NK-92 (cell line): ENCODE results near the gene PCSK6.

Experiments
- DNase-seq: peaks from one replicate; lab custom pipeline; 2025; ENCODE audit not compliant: unreplicated experiment; lab: John Stamatoyannopoulos, UW

Gene PCSK6

DNA sequence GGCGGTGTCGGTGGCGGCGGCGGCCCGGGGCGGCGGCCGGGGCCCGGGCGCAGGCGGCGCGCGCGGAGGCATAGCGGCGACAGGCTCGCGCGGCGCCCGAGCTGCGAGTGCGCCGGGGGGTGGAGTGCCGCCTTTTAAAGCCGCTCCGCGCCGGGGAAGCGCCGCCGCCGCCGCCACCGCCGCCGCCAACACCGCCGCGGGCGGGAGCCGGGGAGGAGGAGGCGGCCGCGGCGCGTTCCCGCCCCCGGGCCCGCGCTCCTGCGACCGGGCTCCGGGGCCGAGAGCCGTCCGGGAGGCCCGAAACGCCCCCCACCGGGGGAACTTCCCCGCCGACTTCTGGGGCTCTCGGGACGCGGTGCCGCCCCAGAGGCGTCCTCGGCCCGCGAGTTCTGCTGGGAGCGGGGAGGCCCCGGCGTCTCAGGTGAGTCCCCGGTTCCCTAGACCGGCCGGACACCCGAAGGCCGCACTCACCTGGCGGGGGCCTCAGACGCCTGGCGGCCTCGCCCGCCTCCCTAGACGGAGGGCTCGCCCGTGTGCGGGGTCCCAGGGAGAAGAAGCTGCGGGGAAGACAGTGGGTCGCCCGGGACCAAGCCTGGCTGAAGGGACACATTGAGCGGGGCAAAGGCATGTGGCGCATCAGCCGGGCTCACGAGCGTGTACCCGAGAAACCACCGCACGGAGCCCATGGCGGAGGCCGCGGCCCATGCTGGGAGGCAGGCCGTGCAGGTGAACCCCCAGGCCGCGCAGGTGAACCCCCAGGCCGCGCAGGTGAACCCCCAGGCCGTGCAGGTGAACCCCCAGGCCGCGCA is at the start of gene PCSK6:
PCSK6 (minus strand) TSS at position 109 of the 809 bp plus-strand sequence; CDS start at position 72, 37 bp downstream.
- no peak for DNase-seq

DNA sequence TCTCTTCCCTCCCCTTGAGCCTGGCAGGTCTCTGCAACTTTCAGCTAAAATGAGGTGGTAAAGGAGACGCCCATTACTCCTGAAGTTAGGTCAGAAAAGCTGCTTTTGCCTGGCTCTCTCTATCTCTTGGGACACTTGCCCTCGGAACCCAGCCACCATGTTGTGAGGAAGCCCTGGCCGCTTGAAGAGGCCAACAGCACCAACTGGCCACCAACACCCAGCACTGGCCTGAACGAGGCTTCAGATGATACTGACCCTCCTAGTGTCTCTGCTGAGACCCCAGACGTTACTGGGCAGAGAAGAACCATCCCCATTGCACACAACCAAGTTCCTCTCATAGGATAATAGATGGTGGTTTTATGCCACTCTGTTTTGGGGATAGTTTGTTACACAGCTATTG is 49.5 kb upstream of the PCSK6 start:
- DNase-seq: no peak

- no peak for DNase-seq
Observed at GRCh38 chr15:101538177-101538576, 48.7 kb upstream of the PCSK6 start.

GRCh38 chr15:101537483-101538080 is 48.1 kb upstream of the PCSK6 start:
- DNase-seq: no peak

GRCh38 chr15:101536875-101537405 is 47.4 kb upstream of the PCSK6 start:
- DNase-seq: no peak

GRCh38 chr15:101536166-101536874 is 46.8 kb upstream of the PCSK6 start:
- no peak for DNase-seq

- no peak for DNase-seq
Observed at GRCh38 chr15:101535170-101535902, 45.8 kb upstream of the PCSK6 start.

DNA sequence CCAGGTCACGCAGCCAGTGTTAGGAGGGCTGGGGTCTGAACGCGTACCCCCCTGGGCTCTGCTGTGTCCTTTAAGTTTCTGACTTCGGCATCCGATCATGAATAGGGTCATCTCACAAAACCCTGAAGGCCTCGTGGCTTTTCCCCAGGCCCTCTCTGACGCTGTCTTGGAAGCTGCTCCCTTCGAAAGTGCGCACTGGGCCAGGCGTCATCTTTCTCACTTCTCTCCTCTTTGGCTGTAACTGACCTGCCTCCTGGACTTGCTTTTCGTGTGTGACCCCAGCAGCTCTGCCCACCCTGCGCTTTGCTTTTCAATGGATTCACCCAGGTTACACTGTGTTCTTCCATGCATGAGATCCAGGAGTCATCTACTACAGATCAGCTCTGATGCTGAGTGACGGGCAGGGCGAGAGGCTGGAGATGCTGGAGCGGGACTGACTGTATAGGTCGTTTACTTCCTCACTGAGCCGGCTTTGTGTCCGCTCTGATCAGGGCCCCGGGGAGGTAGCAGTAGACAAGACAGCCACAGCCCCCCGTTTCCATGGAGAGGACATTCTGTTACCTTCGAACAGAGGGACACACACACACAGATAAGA is 45.0 kb upstream of the PCSK6 start:
- no peak for DNase-seq

- DNase-seq: no peak
Observed at GRCh38 chr15:101533371-101534140, 44.0 kb upstream of the PCSK6 start.

DNA sequence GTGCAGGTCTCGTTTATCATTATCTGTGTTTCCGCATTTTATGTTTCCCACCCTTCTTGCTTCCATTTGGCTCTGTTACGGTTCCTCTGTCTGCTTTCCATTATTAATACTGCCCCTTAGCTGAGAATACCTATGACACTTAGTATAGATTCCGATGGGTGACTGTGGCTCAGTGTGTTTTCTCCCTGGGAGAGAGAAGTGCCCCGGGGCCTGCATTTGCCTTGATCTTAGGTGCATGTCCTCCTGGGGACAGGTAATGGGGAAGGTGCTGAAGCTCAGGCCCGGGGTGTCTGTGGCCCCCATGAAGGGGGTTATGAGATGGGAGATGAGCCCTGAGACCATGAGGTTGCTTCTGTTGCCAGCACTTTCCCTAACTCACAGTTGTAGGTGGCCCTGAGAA is 43.4 kb upstream of the PCSK6 start:
- DNase-seq: no peak

GRCh38 chr15:101531170-101531569 is 41.7 kb upstream of the PCSK6 start:
- DNase-seq: no peak

- DNase-seq: no peak
Observed at GRCh38 chr15:101530224-101530958, 40.9 kb upstream of the PCSK6 start.

GRCh38 chr15:101528917-101529299 is 39.4 kb upstream of the PCSK6 start:
- no peak for DNase-seq

- no peak for DNase-seq
Observed at GRCh38 chr15:101528108-101528916, 38.8 kb upstream of the PCSK6 start.

- DNase-seq: no peak
Observed at GRCh38 chr15:101526890-101527289, 37.4 kb upstream of the PCSK6 start.

DNA sequence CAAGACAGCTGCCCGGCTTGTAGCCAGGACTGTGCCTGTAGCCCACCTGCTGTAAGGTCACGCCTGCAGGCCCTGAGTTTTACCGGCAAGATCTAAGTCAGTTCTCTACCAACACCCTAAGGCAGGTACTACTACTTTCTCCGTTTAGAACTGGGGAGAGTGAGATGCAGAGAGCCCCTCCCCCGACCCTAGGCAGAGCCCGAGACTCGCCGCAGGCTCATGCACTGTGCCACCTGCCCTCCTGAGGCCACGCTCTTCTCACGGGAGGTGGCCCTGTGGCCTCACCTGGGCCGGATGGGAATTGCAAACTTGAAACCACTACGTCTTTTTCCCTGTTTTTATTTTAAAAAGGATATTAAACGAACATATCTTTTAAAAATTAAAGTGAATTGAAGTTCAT is 36.9 kb upstream of the PCSK6 start:
- no peak for DNase-seq

- DNase-seq: no peak
Observed at GRCh38 chr15:101526021-101526420, 36.5 kb upstream of the PCSK6 start.

GRCh38 chr15:101525087-101525669 is 35.7 kb upstream of the PCSK6 start:
- no peak for DNase-seq
